Testis (tissue), 2 donors: Measurements from ENCODE around the gene PEF1.

Experiments
- CTCF ChIP-seq, 3 experiments: fragments of 450-650 bp in 2 of 3; fragments of 200-600 bp in 1 of 3; sonication (generic) in 1 of 3; IDR thresholded peaks; one replicate each; pipeline ENCODE4 v1.5.1; 2016 to 2019; ENCODE audit warnings: antibody characterized with exemption in 3 of 3, mild to moderate bottlenecking in 2 of 3, moderate library complexity in 1 of 3
- POLR2A ChIP-seq: fragments of 450-650 bp; IDR thresholded peaks from one replicate; pipeline ENCODE4 v1.6.1; 2017; ENCODE audit warnings: antibody characterized with exemption, mild to moderate bottlenecking, moderate library complexity

- TF ChIP-seq CTCF (IDR thresholded peaks at IDR 0.05) (no peak), POLR2A (no peak)
Observed at GRCh38 chr1:31602081-31602480, 42.6 kb downstream of the PEF1 start.
